GM19238 (cell line): Measurements from ENCODE around the gene CRIP2.

Experiments used
- DNase-seq: peaks from one replicate; pipeline ENCODE4 v3.0.0; 2011; ENCODE audit warnings: low spot score; ENCODE audit not compliant: insufficient read length

Gene CRIP2

GRCh38 chr14:105476097-105476830 lies 1.6 kb downstream of the CRIP2 start:
- DNase-seq: no peak

GRCh38 chr14:105476831-105477659 lies 2.4 kb downstream of the CRIP2 start:
- no peak for DNase-seq

DNA sequence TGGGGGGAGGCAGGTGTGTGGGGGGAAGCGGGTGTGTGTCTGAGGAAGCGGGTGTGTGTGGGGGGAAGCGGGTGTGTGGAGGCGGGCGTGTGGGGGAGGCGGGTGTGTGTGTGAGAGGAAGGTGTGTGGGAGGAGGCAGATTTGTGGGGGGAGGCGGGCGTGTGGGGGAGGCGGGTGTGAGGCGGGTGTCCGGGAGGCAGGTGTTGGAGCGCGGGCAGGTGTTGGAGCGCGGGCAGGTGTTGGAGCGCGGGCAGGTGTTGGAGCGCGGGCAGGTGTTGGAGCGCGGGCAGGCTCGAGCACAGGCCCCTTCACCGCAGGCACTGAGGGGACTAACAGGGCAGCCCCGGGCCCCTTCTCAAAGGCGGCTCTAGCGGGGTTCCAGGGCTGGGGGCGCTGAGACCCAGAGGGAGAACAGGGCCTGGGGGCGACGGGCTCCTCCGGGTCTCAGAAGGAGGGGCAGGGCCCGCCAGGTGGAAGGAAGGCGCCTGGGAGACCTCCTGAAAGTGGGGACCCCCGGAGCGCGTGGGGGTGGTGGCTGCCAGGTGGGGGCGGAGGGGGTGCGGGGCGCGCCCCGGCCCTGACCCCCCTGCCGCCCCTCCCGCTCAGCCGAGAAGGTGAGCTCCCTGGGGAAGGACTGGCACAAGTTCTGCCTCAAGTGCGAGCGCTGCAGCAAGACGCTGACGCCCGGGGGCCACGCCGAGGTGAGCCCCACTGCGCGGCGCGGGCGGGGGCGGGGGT lies 3.2 kb downstream of the CRIP2 start:
- no peak for DNase-seq

- no peak for DNase-seq
Measured at GRCh38 chr14:105478398-105479251, 4.0 kb downstream of the CRIP2 start.

DNA sequence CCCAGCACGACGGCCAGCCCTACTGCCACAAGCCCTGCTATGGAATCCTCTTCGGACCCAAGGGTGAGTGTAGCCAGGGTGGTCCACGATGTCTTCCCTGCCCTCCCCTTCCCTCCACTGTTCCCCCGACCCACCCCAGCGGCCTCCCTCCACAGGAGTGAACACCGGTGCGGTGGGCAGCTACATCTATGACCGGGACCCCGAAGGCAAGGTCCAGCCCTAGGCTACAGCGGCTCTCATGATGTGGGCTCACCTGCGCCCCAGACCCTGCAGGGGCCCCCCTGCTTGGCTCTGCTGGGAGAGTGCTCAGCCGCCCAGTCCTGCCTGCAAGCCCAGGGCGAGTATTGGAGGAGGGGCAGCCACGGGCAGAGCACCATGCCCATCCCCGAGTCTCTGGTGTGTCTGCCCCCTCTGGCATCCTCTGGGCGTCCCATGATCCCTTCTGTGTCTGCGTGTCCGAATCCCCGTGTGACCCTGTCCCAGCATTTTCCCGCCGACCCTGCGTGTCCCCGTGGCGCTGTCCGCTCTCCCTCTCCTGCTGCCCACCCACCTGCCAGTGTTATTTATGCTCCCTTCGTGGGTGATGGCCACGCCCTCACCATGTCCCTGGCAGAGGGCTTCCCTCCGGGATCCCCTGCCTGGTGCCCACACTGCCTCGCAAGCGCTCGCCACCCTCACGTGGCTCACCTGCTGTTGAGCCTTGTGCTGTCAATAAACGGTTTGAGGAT lies 5.0 kb downstream of the CRIP2 start:
- no peak for DNase-seq

- no peak for DNase-seq
Measured at GRCh38 chr14:105480199-105480746, 5.7 kb downstream of the CRIP2 start.

- DNase-seq: peak; percentile 98
Measured at GRCh38 chr14:105480807-105481801, 6.5 kb downstream of the CRIP2 start.

- DNase-seq: peak; percentile 99
Measured at GRCh38 chr14:105481886-105482457, 7.4 kb downstream of the CRIP2 start.

DNA sequence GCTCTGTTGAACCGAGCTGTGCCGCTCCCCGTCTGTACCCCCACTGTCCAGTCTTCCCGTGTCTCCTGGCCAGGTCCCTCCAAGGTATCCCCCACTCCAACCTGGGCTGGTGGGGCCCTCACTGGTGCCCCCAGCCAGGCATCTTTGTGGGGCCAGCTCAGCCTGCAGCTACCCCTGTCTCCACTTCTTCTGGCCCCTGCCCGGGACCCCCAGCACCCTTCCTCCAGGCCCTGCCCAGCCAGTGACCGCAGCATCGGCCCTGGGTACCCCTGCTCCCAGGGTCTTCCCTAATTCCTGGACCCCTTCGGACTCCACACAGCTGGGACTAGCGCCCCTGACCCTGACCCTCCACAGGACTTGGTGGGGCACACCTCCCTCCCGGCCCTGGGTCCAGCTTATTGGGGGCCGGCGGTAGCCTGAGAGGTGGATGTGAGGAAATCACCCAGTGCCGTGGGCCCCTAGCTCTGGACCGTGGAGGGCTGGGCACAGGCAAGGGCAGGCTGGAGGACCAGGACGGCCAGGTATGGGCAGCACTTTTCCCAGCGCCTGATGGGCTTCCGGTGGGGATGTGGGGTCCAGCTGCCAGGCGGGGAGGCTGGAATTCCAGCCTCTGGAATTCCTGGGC lies 8.0 kb downstream of the CRIP2 start:
- DNase-seq: no peak

DNA sequence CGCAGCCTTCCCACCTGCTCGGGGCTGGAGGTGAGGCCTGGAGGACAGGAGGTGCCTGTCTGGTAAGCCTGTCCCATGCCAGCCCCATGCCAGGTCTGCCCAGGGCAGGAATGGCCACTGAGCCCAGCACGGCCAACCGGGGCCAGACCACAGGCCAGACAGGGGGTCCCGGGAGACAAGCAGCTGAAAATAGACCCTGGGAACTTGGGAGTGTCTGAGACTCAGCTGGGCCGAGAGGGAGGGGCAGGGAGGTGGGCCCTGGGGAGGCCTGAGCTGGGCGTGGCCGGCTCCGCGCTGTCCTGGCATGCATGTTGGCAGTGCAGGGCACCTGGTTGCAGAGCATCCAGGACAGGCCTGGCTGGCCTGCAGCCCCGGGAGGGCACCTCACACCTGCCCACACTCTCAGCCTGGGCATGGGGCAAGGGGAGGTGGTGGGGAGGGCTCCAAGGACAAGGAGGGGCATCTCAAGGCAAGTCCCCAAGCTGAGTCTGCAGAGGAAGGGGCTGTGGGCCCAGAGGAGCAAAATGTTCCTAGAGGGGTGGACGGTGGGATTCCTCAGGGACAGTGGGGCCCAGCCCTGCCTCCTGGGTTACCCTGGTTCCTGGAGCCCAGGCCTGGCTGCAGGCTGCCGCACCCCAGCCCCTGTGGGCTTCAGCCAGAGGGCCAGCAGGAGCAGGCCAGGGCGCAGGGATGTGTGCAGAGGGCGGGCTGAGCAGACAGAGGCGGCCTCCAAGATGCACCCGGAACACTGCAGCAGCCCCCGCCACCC lies 8.9 kb downstream of the CRIP2 start:
- DNase-seq: no peak

GRCh38 chr14:105484069-105484996 lies 9.7 kb downstream of the CRIP2 start:
- DNase-seq: no peak

DNA sequence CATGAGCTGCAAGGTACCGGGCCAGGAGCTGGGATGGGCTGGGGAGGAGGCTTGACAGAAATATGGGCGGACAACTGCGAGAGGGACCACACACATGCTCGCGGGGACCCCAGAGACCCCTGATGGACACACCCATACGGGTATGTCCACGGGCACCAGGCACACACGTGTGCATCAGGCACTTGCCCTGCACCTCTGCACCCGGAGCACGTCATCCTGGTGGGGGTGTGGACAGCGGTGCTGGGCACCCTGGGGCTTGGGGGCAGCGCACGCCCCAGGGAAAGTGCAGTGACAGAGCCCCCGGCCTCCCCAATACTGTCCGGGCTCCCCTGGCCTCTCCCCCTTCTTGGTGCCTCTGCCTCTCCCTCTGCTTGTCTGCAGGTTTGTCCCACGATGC lies 10.4 kb downstream of the CRIP2 start:
- DNase-seq: no peak

DNA sequence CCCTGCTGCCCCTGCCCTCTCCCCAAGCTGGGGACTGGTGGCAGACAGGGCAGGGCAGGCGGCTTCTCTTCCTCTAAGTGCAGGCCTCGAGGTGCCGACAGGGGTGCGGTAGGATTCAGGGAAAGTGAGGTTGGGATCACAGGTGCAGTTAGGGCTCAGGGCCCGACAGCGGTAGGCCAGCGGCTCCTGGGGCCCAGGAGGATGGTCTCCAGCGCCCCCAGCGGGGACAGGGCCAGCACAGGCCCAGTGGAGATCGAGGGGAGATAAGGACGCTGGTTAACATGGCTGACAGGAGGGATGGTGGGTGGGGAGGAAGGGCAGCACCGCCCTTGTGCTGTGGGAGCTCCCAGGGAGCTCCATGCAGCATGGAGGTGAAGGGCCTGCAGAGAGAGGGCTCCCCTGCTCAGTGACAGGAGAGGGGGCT lies 11.1 kb downstream of the CRIP2 start:
- no peak for DNase-seq

DNA sequence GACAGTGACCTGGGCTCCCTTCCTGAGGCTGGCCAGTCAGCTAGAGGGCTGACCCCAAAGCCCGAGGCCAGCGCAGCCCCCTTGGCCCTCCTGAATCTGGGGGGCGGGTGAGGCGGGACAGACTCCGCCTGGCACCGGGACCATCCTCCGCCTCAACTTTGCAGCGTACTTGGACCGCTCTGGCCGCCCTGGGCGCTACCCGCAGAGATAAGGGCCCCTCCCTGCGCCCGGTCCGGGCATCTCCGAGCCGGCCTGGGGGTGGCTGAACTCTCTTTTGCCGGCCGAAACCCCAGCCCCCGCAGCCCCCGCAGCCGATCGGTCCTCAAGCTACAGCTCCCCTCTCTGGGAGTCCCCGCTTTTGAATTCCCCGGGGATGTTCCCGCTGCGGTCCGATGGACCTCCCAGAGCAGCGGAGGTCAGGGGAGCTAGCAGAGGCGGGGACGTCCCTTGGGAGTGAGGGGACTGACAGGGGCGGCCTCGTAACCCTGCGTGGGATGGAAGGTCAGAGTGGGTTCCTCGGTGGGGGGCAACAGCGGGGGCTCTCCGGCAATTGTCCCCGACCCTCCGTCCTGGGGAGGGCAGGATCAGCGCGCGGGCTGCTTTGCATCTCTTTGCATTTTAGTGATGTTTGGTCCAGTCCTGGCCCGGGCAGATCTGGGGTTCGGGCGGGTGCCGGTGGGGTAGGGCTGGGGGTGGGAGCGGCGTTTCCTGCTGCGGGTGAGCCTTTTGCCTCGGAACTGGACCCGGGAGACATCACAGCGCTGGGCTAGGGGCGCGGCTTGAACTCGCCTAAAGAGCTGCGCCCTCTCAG lies 11.7 kb downstream of the CRIP2 start, which contains the start of gene CRIP1:
Gene CRIP1 (plus strand): TSS at position 724 of the 811 bp plus-strand sequence. CDS start 374 bp downstream, outside the sequence.
- DNase-seq: no peak

DNA sequence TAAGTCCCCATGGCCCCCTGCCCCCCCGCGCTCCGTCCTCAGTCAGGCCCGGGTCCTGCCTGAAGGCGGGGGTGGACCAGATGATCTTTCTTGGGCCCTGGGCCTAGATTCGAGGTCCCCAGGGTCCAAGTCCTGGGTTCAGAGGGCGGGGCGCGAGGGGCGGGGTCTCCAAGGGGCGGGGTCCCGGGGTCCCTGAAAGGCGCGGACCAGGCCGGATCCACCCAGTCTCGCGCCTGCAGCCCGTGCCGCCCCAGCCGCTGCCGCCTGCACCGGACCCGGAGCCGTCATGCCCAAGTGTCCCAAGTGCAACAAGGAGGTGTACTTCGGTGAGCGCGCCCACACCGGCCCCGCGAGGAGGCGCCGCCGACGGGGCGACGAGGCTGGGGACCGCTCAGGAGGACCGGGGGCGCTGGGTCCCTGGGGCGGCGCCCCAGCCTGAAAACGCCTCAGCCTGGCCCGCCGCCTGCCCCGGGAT lies 12.4 kb downstream of the CRIP2 start:
- DNase-seq: no peak
